Stimulated activated naive CD8-positive, alpha-beta T cell treated with anti-CD3 and anti-CD28 coated beads, Interleukin-15, amount 100 ng/mL, for 72 hours (primary cell): ENCODE results near the gene DTNB.

Experiments used
- ATAC-seq: fragments of 150-1000 bp; cut with Tn5 transposase; 2 replicates; pipeline ENCODE4 v1.10.0; 2021; ENCODE audit warnings: mild to moderate bottlenecking, moderate library complexity
- DNase-seq, 2 donors: peaks; one replicate each; pipeline ENCODE4 v3.0.0; 2021 to 2022
- H3K27ac Mint-ChIP-seq, 2 donors: one replicate each; pipeline ENCODE4 v1.8.0; 2022; ENCODE audit warnings: mild to moderate bottlenecking in 2 of 2, mixed read lengths in 2 of 2, moderate library complexity in 2 of 2
- H3K27me3 Mint-ChIP-seq: one replicate; pipeline ENCODE4 v1.8.0; 2022; ENCODE audit warnings: mixed read lengths
- H3K4me1 Mint-ChIP-seq: one replicate; pipeline ENCODE4 v1.8.0; 2022; ENCODE audit warnings: mild to moderate bottlenecking, mixed read lengths
- H3K4me3 Mint-ChIP-seq, 2 donors: one replicate each; pipeline ENCODE4 v1.8.0; 2022; ENCODE audit warnings: mild to moderate bottlenecking in 2 of 2, mixed read lengths in 2 of 2, moderate library complexity in 1 of 2
- H3K9me3 Mint-ChIP-seq, 2 donors: one replicate each; pipeline ENCODE4 v1.8.0; 2022; ENCODE audit warnings: mixed read lengths in 2 of 2

The DTNB gene

GRCh38 chr2:25328152-25329085 lies 345.0 kb downstream of the DTNB start:
- ATAC-seq (no peak), DNase-seq (no peak)
- no peak overlapping the region for H3K4me3 Mint-ChIP-seq
- H3K27me3 Mint-ChIP-seq, result no peaks in the 10 kb centered on the region
- H3K9me3 Mint-ChIP-seq, result peaks cover 13 to 28% of the 10 kb centered on the region in 2 donors
- H3K4me1 Mint-ChIP-seq, result peaks cover 76% of the 10 kb centered on the region
- no peak overlapping the region for H3K27ac Mint-ChIP-seq
